Astrocyte of the spinal cord (primary cell): Measurements from ENCODE around the gene ERBB4.

Experiments used
- DNase-seq: peaks from one replicate; pipeline ENCODE4 v3.0.0; 2011; ENCODE audit warnings: low read depth, low spot score
- H3K4me3 ChIP-seq: 2 replicates; pipeline ENCODE4 v1.5.1; 2011; ENCODE audit warnings: low read depth, mild to moderate bottlenecking, low read length, moderate library complexity
- in situ Hi-C: cut with HindIII; loops from 2 replicates; pipeline ENCODE4 v1.10.0; 2017; ENCODE audit warnings: low sequenced_read_pairs
- TF ChIP-seq, protein P1 (sequence below): IDR thresholded peaks from 2 replicates; pipeline ENCODE4 v1.5.1; 2012; ENCODE audit warnings: low read depth, mild to moderate bottlenecking, low read length, inconsistent platforms

Gene ERBB4

GRCh38 chr2:212536817-212537725 is 1.5 kb downstream of the ERBB4 start:
- no peak for DNase-seq
- TF ChIP-seq, protein P1, sequence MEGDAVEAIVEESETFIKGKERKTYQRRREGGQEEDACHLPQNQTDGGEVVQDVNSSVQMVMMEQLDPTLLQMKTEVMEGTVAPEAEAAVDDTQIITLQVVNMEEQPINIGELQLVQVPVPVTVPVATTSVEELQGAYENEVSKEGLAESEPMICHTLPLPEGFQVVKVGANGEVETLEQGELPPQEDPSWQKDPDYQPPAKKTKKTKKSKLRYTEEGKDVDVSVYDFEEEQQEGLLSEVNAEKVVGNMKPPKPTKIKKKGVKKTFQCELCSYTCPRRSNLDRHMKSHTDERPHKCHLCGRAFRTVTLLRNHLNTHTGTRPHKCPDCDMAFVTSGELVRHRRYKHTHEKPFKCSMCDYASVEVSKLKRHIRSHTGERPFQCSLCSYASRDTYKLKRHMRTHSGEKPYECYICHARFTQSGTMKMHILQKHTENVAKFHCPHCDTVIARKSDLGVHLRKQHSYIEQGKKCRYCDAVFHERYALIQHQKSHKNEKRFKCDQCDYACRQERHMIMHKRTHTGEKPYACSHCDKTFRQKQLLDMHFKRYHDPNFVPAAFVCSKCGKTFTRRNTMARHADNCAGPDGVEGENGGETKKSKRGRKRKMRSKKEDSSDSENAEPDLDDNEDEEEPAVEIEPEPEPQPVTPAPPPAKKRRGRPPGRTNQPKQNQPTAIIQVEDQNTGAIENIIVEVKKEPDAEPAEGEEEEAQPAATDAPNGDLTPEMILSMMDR = no peak
- in situ Hi-C loops = no loop called here
- H3K4me3 ChIP-seq = peak overlapping the region; percentile 61

DNA sequence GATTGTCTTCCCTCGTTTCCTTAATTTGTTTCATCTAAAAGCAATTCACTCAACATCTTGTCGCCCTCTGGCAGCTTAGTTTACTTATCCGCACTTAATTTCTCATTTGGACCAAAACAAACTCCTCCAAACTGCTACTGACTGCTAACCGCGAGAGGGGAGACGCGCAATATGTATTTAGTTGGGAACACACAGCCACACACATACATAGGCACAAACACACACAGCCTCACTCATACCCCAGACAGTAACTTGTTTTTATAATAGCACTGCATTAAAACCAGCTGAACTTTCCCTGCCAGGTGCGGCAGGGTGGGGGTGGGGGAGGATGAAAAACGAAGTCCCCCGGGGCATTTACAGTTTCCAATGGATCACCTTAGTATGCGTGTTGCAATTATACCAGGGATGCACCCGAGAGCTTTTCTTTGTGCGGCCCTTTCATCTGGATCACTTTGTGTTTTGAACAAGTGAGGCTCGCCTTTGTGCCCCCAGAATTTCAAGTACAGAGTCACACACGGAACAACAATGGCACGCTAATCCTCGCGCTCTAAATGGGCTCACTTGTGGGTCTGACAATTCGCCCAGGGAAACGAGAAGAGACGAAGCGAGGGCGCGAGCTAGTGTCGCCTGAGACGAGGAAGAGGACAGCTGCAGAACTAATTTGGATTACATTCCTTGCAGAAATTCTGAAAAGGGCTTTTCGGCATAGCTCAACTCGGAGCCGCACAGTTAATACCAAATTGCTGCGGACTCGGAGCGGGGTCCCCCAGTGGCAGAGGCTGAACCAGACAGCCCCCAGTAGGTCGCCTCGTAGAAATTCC is 2.4 kb downstream of the ERBB4 start:
- H3K4me3 ChIP-seq = peak overlapping the region; percentile 61
- TF ChIP-seq, protein P1 = no peak
- DNase-seq = no peak
- in situ Hi-C loops = no loop called here

DNA sequence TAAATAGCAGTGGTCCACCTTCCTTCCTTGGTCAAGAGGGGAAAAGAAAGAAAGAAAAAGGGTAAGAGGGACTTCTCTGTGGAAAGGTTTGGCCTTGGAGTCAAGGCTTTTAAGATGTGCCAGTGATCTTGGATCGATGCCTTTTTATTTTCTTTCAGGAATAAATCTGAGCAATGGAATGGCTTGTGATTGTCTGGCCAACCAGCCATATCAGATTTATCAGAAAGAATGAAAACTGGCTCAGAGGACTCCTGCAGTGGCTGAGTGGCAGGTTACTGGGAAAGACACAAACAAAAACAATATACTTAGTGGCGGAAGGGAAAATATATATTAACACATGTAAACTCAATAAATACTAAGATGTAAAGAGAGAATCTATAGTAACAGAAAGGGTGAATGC is 4.3 kb downstream of the ERBB4 start:
- in situ Hi-C loops = no loop called here
- TF ChIP-seq, protein P1 = no peak
- no peak overlapping the region for H3K4me3 ChIP-seq
- DNase-seq = no peak

GRCh38 chr2:212532585-212532984 is 6.0 kb downstream of the ERBB4 start:
- H3K4me3 ChIP-seq = no peak overlapping the region
- no peak for DNase-seq
- in situ Hi-C loops = no loop called here
- TF ChIP-seq, protein P1 = no peak

DNA sequence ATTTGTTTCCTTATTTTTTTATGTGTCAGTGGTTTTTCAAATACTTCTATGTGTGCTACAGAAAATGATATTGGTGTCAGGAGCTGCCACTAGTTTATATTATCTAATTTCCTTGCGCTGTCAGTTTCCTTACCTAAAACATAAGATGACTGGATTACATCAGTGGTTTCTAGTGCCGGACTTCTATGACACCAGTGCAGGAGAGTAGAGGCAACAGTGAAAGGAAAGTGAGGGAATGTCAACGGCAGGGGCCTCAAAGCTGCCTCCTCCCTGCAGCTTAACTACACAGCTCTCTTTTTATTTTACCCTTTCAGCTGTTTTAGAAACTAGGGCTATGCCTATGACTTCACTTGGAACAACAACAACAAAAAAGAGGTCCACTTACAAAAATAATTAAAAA is 6.5 kb downstream of the ERBB4 start:
- H3K4me3 ChIP-seq = no peak overlapping the region
- DNase-seq = no peak
- in situ Hi-C loops = no loop called here
- TF ChIP-seq, protein P1 = no peak

DNA sequence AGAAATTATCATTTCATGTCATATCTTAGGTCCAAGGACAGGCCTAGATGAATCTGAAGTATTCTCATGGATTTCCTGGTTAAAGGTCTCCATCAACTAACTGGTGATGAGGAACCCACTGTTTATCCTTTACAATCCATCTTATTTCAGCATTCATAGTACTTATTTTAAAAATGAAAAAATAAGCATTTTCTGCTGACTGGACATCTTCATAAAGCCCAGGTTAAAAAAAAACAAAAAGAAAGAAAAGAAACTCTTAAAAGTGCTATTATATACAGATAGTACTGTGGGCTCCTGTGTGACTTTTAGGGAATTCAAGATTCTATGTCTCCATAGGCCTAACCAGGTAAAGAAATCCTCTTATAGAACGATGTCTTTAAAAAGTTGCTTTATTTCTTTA is 7.1 kb downstream of the ERBB4 start:
- H3K4me3 ChIP-seq = no peak overlapping the region
- DNase-seq = no peak
- in situ Hi-C loops = no loop called here
- TF ChIP-seq, protein P1 = no peak
